ENCODE data around the gene AP3B1.

- TF ChIP-seq CTCF (IDR thresholded peaks at IDR 0.05; ENCODE audit: low read depth, low read length) (no peak), EZH2phosphoT487 (IDR thresholded peaks at IDR 0.05; ENCODE audit: low read depth) (no peak)
Measured at GRCh38 chr5:78287169-78287568, 7.3 kb downstream of the AP3B1 start.

Data from OCI-LY3 (cell line).